ENCODE data around the gene OTUB2.

OTUB2 gene

DNA sequence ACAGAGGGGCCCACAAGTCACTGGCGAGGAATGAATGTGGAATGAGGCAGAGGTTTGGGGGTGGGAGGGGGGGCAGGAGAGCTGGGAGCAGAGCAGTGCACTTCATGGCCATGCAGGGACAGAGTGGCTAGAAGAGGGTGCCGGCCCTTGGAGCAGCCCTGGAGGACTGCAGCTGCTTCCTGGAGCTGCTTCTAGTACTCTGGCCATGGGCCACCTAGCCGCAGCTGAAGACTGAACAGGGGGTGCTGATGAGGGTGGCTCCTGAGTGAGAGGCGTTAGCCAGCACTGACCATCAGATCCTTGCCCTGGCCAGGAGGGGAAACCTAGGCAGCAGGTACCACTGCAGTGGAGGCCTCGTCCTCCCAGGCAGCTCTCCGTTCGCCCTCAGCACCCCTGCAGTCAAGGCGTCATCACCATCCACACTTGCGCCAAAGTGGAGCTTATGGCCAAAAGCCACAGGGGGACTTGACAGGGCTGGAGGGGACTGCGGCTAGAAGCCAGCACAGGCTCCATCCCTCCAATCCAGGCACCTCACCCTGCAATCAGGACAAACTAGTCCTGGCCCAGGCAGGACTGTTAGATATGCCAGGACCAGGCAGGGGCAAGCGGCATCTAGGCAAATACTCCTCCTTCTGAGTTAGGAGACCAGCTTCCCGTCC, 16.4 kb downstream of the OTUB2 start:
- no peak for DNase-seq

DNA sequence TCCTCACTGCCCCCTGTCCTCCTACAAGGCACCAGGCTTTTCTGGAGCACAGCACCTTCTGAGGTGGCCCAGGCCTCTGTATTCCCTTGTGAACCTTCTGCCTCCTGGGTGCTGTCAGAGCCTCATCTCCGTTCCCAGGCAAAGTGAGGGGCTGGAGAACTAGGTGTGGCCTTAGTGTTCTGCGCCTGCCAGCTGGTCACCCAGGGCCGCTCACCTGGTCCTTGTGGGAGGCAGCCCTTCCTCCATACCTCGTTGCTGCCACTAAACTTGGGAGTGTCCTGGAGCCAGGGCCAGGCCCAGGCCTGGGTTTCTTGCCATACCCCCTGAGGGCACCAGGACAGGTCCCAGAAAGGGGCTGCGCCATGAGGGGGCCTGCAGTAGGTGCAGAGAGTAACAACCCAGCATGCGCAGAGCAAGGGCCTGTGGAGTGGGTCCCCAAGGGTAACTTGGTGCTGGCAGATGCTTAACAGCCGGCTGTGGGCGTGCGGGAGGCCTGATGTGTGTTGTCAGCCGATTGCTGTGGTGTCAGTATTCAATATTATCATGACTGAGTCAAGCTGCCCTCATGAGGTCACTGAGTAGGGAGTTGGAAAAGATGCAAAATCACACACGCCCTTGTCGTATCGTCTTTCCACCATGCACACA, 17.1 kb downstream of the OTUB2 start:
- DNase-seq: no peak

DNA sequence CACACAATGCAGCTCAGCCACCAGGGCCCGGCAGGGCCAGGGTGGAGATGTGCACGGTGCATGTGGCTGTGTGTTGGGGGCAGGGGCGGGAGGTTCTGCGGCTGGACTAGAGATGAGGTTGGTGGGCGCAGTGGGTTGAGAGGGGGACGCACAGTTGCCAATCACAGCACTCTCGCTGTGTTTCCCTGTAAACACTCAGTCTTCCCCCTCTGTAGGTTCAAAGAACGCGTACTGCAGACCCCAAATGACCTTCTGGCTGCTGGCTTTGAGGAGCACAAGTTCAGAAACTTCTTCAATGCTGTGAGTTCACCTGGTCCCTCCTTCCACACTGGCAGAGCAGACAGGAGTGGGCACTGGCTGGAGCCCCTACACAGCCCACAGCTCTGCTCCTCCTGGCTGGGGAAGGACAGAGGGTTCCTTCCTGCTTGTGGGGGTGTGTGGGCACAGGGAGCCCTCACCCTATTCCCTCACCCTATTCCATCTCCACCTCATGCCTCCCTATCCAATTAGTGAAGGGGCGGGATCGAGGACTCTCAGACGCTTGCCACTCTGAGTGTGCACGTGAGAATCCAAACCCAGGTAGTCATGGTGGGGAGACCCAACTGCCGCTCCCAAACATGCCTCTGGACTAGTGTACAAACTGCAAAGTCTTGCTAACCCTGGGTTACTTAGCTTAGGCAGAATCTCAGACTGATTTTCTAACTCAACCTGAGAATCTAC, 17.8 kb downstream of the OTUB2 start:
- DNase-seq: no peak

DNA sequence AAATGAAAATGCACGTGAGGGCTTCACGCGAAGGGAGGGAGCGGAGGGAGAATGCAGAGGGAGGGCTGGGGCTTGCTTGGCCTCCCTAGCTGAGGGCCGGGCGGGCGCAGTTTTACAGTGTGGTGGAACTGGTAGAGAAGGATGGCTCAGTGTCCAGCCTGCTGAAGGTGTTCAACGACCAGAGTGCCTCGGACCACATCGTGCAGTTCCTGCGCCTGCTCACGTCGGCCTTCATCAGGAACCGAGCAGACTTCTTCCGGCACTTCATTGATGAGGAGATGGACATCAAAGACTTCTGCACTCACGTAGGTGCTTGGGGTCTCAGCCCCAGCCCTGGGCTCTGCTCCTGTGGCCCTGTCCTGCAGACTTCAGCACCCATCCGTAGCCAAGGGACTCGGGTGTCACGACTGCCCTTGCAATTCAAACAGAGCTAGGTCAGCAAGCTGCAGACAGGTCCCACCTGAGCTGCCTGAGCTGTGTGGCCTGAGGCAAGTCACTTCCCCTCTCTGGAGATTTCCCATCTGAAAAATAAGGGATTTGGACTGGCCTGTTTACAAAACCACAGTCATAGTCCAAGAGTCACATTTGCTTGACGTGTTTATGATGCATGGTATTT, 18.4 kb downstream of the OTUB2 start:
- no peak for DNase-seq

DNA sequence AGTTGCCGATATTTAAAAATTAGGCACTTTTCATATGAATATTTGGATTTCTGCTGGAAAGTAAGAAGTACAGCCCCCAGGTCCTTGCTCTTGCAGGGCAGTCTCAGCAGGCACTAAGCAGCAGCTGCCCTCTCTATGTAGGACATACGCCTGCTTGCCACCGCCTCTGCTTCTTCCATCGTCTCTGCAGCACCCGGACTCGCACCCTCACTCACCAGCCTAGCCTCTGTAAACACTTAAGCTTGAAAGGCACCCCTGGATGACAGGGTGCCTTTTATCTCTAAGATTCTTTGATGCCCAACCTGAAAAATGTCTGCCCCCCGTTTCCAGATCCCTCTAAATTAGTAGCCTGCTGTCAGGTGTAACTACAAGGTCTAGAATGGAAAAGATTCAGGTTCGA, 19.0 kb downstream of the OTUB2 start:
- DNase-seq: no peak

DNA sequence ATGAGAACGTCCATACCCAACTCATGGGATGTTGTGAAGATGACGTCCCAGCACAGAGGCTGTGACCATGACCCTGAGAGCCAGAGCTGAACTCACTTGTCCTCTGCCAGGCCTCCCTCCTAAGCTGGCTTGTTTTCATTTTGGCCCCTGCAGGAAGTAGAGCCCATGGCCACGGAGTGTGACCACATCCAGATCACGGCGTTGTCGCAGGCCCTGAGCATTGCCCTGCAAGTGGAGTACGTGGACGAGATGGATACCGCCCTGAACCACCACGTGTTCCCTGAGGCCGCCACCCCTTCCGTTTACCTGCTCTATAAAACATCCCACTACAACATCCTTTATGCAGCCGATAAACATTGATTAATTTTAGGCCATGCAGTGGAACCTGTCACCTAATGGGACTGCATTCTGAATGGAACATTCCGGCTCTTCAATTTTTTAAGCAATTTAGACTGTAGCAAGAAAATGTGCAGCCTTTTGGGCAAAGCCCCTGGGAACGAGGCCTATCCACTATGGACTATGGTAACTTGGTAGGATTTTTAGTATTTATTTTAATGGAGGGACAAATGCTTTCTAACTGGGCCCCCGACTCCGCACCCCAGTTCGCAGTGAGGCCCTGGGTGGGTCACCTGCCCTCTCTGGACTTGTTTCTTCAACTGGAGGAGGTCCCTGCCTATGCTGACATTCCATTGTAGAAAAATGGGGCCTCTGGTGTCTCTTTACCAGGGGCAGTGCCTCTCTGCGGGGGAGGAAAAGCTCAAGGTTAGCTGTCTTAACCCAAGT, 19.6 kb downstream of the OTUB2 start:
- no peak for DNase-seq

DNA sequence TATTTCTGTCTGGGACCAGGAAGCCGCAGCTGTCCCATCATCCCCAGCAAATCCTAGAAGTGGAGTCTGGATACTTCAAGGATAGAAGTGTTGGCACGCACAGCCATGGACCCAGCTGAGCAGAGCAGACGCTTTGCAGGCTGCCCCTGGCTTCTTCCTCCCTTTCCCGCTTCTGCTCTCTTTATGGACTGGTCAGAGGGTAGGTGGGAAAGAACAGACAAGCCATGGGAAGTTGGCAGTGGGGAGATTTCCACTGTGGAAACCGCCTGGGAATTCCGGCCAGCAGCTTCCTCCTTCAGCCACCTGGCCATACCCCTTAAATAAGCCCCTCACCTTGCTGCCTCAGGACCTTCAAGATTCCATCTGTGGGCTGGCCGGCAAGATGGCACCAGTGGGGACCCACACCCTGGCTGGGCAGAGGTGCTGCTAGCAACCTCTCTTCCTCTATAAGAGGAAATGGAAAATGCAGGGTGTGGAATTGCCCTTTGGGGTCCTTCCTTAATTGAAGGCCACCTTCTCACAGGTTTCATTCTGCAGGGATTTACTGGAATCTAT, 20.6 kb downstream of the OTUB2 start:
- DNase-seq: no peak

DNA sequence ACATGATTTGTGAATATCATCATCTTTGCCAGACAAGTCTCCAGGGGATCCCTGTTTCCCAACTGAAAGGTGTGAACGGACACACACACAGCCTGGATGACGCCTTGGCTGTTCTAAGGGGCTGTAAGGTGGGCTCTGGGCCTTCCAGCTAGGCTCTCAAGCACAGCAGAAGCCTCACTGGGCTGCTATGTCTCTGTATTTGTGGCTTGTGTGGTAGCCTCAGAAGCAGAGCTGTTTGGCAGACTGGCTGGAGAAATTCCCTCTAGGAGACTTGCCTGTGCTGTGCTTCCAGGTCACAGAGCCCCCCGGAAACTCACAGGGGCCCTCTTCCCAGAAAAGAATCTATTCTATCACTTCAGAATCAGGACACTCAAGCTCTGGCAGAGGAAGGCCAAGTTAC, 21.4 kb downstream of the OTUB2 start:
- DNase-seq: no peak

DNA sequence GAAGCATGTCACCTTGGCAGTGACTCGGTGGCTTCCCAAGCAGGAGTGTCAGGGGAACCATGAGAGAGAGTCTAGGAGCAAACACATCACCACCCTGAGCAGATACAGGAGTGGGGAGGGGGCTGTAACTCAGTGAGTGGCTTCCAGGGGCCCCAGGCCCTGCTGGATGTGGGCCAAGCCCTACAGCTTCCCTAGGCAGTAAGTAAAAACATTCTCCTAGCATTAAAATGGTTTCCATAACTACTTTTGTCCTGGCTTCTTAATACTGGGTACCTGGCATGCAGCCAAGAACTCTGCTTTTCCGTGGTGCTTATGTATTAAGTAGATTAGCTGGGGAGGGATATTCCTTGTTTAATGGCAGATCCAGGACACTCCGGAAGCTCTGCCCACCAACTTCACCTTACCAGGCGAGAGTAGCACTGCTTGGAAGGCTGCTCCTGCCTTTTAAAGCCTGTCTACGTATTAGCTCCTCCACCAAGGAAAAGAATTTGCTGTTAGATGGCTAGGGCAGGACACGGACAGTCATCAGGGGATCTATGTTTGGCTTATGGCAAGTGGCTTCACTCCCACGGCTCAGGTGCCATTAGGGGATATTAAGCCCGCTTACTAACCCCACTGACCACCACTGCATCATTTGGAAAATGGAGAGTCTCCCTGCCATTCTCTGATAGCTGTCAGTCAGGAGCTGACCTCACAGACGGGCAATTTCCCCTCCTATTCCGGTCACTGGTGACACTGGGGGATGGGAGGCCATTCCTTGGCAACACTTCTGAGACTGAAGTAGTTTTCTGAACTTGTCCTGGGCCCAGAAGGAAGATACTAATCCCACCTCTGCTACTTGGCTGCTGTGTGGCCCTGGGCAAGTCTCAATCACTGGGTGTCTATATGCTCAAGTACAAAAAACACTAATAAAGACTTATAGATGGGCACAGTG, 22.8 kb downstream of the OTUB2 start:
- no peak for DNase-seq

DNA sequence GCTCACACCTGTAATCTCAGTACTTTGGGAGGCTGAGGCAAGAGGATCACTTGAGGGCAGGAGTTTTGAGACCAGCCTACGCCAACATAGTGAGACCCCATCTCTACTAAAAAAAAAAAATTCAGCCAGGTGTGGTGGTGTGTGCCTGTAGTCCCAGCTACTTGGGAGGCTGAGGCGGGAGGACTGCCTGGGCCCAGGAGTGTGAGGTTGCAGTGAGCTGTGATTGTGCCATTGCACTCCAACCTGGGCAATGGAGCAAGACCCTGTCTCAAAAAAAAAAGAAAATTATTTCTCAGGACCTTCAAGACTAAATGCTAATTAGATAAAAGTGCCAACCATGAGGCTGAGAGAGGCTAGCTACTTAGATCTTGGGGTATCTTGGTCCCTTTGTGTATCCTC, 23.5 kb downstream of the OTUB2 start:
- DNase-seq: no peak

DNA sequence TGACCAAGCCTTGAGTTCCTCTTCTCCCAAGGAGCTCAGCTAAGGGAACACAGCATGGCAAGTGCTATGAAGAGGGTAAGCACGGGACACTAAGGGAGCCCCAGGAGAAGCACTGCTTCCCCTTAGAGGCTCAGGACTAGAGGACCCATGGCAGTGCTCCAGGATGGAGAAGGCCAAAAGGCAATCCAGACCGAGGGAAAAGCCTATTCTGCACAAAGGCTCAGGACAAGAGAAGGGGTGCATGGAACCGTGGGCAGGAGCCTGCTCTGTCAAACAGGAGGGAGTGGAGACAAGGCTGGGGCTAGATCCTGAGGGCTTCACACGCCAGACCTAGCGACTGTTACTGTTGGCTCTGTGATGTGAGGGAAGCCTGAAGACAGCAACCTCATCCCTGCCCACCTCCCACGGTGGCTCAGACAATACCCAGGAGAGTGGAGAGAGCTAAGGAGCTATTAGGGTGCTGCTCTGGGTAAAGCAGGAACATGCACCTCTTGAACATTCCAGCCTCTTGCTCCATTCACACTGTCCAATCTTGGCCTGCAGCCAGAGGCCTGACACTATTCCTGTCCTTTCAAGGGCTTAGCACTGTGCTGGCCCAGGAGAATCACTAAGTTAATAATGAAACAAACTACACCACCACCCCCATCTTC, 24.2 kb downstream of the OTUB2 start:
- DNase-seq: no peak

DNA sequence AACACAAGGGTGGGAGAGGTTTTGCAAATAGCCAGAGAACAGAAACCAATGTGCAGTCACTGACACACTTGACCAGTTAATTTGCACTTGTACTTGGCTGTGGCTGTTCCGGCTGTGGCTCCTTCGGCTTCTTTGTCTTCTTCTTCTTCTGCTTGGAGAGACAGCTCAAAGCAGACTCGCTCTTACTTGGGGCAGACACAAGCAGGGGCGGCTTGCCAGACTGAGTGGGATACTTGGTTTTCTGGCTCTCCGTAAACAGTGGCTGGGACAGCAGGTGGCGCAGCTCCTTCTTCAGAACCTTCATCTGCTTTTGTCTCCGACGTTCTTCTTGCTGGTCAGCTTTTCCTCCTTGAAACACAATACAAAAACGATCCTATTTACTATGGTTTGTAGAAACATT, 25.0 kb downstream of the OTUB2 start:
- no peak for DNase-seq

DNA sequence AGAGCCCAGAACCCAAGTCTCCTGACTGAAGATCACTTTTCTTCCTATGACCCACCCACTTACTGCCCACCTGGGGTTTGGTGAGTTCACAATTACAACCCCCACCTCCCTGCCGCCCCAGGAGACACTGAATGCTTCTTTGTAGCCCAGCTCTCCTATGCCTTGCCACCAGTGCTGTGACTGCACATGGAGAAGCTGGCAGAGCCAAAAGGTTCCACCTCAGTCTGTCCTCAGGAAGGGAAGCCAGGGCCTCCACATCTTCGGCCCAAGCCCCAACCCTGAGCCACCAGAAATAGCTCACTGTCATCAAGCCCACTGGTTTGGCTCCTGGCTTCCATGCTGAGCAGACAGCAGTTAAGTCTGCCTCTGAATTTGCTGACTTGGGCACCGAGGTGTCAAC, 25.6 kb downstream of the OTUB2 start:
- no peak for DNase-seq

DNA sequence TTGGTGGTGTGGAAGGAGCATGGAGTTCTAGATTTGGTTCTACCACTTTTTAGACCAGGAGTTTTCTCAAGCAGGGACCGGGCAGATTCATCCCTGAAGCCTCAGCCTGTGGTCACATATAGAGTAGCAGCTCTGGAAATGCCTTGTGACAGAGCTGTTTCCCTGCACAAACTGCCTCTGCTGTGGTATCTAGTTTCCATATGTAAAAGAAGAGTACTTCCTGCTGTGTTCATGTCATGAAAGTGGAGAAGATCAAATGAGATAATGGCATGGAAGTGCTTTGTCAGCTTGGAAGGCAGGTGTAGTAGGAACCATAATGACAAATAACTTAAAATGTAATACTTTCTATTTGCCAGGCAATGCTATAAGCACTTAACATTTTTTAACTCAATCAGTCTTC, 26.1 kb downstream of the OTUB2 start:
- DNase-seq: no peak

DNA sequence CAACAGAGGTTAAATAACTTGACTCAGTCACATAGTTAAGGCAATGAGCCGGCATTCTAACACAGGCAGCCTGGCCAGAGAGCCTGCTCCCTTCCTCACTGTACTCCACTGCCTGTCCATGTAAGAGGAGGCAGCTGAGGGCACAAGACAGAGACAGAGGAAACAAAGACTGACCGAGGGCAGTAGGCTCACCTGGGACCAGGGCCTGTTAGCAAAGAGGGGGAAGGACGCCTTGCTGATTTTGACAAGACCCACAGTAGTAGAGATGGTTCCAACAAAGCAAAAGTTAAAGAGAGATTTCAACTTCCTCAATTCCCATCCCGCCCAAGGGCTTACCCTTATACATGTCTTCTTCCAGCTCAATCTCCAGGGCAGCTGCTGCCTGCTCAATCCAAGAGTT, 26.5 kb downstream of the OTUB2 start:
- no peak for DNase-seq

DNA sequence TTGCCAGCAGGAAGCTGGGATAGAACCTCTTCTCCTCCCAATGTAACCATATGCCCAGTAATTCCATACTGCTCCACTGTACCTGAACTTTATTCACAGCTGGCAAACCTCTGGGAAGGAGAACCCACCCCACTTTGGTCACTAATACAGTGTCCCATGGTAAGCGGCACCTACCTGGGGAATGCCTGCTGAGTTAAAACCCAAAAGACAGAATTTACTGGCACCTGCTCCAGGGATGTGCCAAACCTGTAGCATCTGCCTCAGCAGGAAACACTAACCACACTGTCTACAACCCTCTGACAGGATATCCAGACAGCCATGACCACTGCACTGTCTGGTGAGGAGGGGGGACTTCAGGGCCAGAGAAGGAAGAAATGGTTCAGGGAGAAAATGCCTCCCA, 28.3 kb downstream of the OTUB2 start:
- no peak for DNase-seq

DNA sequence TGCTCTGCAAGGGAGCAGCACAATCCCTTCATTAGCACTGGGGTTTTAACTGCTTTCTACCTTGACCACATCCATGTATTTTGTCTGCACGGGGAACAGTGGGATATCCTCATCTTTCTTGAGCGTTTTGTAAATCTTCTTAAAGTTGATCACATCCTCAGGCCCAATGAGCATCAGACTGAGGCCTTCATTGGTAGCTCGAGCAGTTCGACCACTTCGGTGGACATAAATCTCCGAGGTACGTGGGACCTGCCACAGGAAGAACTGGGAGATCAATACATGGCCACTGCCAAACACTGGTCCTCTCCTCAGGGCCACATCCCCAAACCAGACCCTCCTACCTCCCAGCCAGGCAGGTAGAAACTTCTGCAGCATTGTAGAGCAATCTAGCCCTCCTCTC, 28.8 kb downstream of the OTUB2 start:
- no peak for DNase-seq

DNA sequence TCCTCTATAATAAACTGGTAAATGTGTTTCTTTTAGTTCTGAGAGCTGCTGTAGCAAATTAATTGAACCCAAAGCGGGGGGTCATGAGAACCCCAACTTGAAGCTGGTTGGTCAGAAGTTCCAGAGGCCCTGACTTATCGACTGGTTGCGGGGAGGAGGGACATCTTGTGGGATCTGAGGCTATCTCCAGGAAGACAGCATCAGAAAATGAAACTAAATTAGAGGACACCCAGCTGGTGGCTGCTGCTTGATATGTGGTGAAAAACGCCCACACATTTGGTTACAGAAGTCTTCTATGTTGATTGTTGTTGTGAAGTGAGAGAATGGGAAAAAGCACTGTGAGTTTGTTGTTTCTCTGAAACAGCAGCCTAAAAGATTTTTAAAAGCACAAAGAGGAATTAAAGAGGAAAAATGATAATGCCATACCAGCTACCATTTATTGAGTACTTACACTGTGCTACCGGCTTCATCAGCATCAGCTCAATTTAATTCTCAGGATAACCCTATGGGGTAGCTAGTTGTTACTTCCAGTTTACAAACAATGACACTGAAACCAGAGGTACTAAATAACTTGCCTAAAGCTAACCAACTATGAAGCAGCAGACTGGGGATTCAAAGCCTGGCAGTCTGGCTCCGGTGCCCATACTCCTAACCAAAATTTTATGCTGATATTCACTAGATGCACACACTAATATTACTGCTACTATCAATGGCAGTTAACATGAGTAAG, 30.6 kb downstream of the OTUB2 start:
- no peak for DNase-seq

DNA sequence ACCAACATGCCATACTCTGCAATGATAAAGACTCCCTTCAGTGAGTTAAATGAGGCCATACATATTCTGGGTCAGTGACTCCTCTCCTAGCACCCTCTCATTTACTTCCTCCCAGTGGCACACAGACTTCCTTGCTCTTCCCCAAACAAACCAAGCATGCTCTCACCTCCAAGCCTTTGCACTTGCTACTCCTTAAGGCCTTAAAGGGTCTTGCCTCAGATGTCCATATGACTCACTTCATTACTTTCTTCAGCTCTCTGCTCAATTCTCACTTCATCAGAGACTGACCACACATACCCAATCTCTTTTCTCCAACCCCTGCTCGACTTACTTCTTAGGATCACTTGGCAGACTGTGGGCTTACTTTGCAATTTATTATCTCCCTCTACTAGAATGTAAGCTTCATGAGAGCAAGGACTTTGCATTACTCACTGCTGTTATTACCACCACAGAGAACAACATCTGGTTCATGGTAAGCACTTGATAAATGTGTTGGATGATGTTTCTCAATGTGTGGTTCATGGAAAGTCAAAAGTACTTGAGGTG, 32.1 kb downstream of the OTUB2 start:
- no peak for DNase-seq

DNA sequence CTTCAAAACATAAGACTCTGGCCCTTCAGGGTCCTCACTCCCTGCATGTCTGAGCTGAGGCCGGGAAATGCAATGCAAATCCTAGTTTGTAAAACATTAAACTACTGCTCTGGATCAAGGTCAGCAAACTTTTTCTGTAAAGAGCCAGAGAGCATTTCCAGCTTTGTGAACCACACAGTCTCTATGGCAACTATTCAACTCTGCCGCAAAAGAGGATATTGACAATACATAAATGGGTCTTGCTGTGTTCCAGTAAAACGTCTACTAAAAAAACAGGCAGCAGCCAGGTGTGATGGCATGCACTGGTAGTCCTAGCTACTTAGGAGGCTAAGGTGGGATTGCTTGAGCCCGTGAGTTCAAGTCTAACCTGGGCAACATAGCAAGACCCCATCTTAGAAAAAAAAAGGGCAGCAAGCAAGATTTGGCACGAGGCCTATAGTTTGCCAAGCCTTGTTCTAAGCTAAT, 32.6 kb downstream of the OTUB2 start:
- DNase-seq: no peak
